ENCODE measurements around the gene CLEC2L. TPM values are rescaled to one million over a fixed set of nuclear protein-coding genes. Genes with fewer than 3 reads are reported as not detected.

The CLEC2L gene
- total and polyA plus RNA-seq, 2 of the 8 experiments (the other 6 are each of a cell fraction or from before 2014, with no cell fraction given): 0.20 to 1.9 TPM

GRCh38 chr7:139548302-139549028, 25.0 kb downstream of the CLEC2L start:
- ChIA-PET CTCF (ENCODE audit: partially characterized antibody) (interaction anchor here (0.6 to 7.6 kb wide), 12 partner anchors 10 to 1264 kb away, joined by 3 to 50 read pairs (median 4); no protein-coding TSS in a partner anchor), POLR2A (ENCODE audit: partially characterized antibody) (no interaction called here)
- TF ChIP-seq EP300 (IDR thresholded peaks at IDR 0.05; ENCODE audit: borderline replicate concordance in 1 of 2, low read depth in 2 of 2, low read length in 2 of 2): no peak
- no peak for TF ChIP-seq TBP (IDR thresholded peaks at IDR 0.05; ENCODE audit: low read depth, low read length)
- no peak for TF ChIP-seq HDAC2 (IDR thresholded peaks at IDR 0.05; ENCODE audit: borderline replicate concordance in 1 of 2, low read depth in 2 of 2, low read length in 2 of 2)
- no peak for TF ChIP-seq RXRA (IDR thresholded peaks at IDR 0.05; ENCODE audit: insufficient read depth, low read depth, low read length)
- no peak for TF ChIP-seq E2F6 (IDR thresholded peaks at IDR 0.05)
- no peak for TF ChIP-seq CHD1 (IDR thresholded peaks at IDR 0.05; ENCODE audit: low read depth, low read length)
- TF ChIP-seq EGR1 (IDR thresholded peaks at IDR 0.05; ENCODE audit: borderline replicate concordance, low read depth, low read length): no peak
- TF ChIP-seq RBBP5 (IDR thresholded peaks at IDR 0.05; ENCODE audit: borderline replicate concordance, low read depth, low read length): no peak
- no peak for TF ChIP-seq RAD21 (IDR thresholded peaks at IDR 0.05 in 1 of 2, conservative IDR thresholded peaks at IDR 0.05 in 1 of 2; ENCODE audit: low read depth in 2 of 2, low read length in 2 of 2)
- no peaks in the 10 kb centered on the region for H3K9me3 ChIP-seq (ENCODE audit: insufficient read depth in 2 of 2, low read depth in 1 of 2, low read length in 1 of 2)
- H2AFZ ChIP-seq (ENCODE audit: low read length): no peak overlapping the region
- H3K27me3 ChIP-seq (replicated peaks in 1 of 4; ENCODE audit: control insufficient read depth in 3 of 4, extremely low read depth in 1 of 4, insufficient read depth in 3 of 4, low read length in 3 of 4): no peaks in the 10 kb centered on the region
- H3K4me1 ChIP-seq (replicated peaks in 1 of 4; ENCODE audit: control insufficient read depth in 3 of 4, insufficient read depth in 4 of 4, low read length in 3 of 4): no peaks in the 10 kb centered on the region; a peak in 2 of 7 replicates
- H4K91ac ChIP-seq (replicated peaks; ENCODE audit: insufficient read length, low read length): no peak overlapping the region
- no peak overlapping the region for H3K56ac ChIP-seq (replicated peaks; ENCODE audit: insufficient read length, low read depth, low read length)
- H3K4ac ChIP-seq (replicated peaks; ENCODE audit: insufficient read length, low read depth, low read length): no peak overlapping the region
- no peak overlapping the region for H3K23ac ChIP-seq (ENCODE audit: insufficient read length)
- no peak overlapping the region for H2BK15ac ChIP-seq (ENCODE audit: low read length)
- no peak overlapping the region for H3K9ac ChIP-seq (replicated peaks in 1 of 4; ENCODE audit: extremely low read depth in 1 of 4, low read depth in 3 of 4, low read length in 3 of 4)
- no peaks in the 10 kb centered on the region for H3K79me2 ChIP-seq (ENCODE audit: control insufficient read depth in 1 of 2, insufficient read depth in 2 of 2, low read length in 2 of 2)
- no peak overlapping the region; the same call in 1 of the 2 replicates for H2AK5ac ChIP-seq (ENCODE audit: low read depth, low read length)
- H2BK12ac ChIP-seq (ENCODE audit: low read depth, low read length): no peak overlapping the region
- DNase-seq (ENCODE audit: low read depth in 1 of 2, low spot score in 2 of 2): no peak
- H4K8ac ChIP-seq (ENCODE audit: extremely low read depth, insufficient read depth, low read length): no peak overlapping the region
- no peaks in the 10 kb centered on the region for H4K20me1 ChIP-seq (replicated peaks in 1 of 2; ENCODE audit: control insufficient read depth in 1 of 2, insufficient read depth in 2 of 2, low read length in 2 of 2)
- no peak overlapping the region for H4K5ac ChIP-seq (ENCODE audit: insufficient read length, low read depth, low read length)
- no peaks in the 10 kb centered on the region for H3K36me3 ChIP-seq (ENCODE audit: control insufficient read depth in 2 of 4, insufficient read depth in 4 of 4, low read length in 3 of 4)
- H3K79me1 ChIP-seq (ENCODE audit: low read depth, low read length): no peaks in the 10 kb centered on the region
- no peak overlapping the region for H3K14ac ChIP-seq (ENCODE audit: insufficient read length)
- no peak overlapping the region for H2BK5ac ChIP-seq (ENCODE audit: low read depth, low read length)
- no peaks in the 10 kb centered on the region for H3K23me2 ChIP-seq (ENCODE audit: low read depth, low read length)
- H2BK20ac ChIP-seq (ENCODE audit: low read length): no peak overlapping the region
- no peak overlapping the region for H3K18ac ChIP-seq (ENCODE audit: extremely low read depth, low read length)
- no peak for FAIRE-seq
- WGBS, 2 experiments (ENCODE audit: extremely low coverage in 1 of 2, insufficient coverage in 1 of 2, insufficient read length in 1 of 2, insufficient replicate concordance in 2 of 2, low coverage in 1 of 2, low lambda C conversion rate in 2 of 2, missing lambda C conversion rate in 1 of 2): 83% methylated on average over 5 of the region's 5 CpGs; no CpG with 5 or more reads in 1 of the 2 experiments
- H2BK120ac ChIP-seq (replicated peaks; ENCODE audit: low read depth, low read length): no peak overlapping the region
- no peak overlapping the region for H3K4me2 ChIP-seq (ENCODE audit: insufficient read depth in 1 of 2, low read depth in 2 of 2, low read length in 2 of 2)
- H3K27ac ChIP-seq (ENCODE audit: low read depth, low read length): no peak overlapping the region
- no peak overlapping the region for H3K4me3 ChIP-seq (ENCODE audit: extremely low read depth in 1 of 4, insufficient read depth in 2 of 4, low read depth in 3 of 4, low read length in 4 of 4)

Measured in H1 (cell line).